Panc1 (cell line): ENCODE measurements around the gene DHX34. TPM values are rescaled to one million over a fixed set of nuclear protein-coding genes. Genes with fewer than 3 reads are reported as not detected.

Source experiments
- ATAC-seq: fragments of 200-7000 bp; cut with Tn5 transposase; 2 replicates; pipeline ENCODE4 v1.9.1; 2020; ENCODE audit warnings: mild to moderate bottlenecking, moderate library complexity
- BruUV-seq: library from RNA; stranded (reverse); fragments of 400-500 nt; replicated peaks from 2 replicates; lab custom pipeline; 2021; lab: Mats Ljungman, UMichigan
- CTCF ChIA-PET: fragments of 300-600 bp; sonication (Branson Sonifier 250); formaldehyde crosslinking; loops from one replicate; lab custom pipeline; 2022; ENCODE audit warnings: antibody characterized with exemption; lab: Charles Lee
- POLR2A ChIA-PET: fragments of 300-600 bp; sonication (Branson Sonifier 250); formaldehyde crosslinking; loops from one replicate; lab custom pipeline; 2022; ENCODE audit warnings: antibody characterized with exemption; lab: Charles Lee
- DNase-seq: peaks from one replicate; pipeline ENCODE4 v3.0.0-alpha.2; 2010; ENCODE audit warnings: low read depth, low spot score
- H3K27ac ChIP-seq: 2 replicates; pipeline ENCODE4 v1.5.1; 2011; ENCODE audit warnings: mild to moderate bottlenecking, low read length, inconsistent platforms
- H3K27me3 ChIP-seq: fragments of 200-500 bp; sonication (Bioruptor generic); 2 replicates; pipeline ENCODE4 v1.6.0; 2014; ENCODE audit warnings: low read length, inconsistent platforms; ENCODE audit not compliant: control insufficient read depth, insufficient read depth
- H3K36me3 ChIP-seq: fragments of 200-500 bp; sonication (Bioruptor generic); 2 replicates; pipeline ENCODE4 v1.5.1; 2014; ENCODE audit warnings: inconsistent platforms, mild to moderate bottlenecking, low read length, moderate library complexity; ENCODE audit not compliant: control insufficient read depth, insufficient read depth
- H3K4me1 ChIP-seq: 2 replicates; pipeline ENCODE4 v1.5.1; 2011; ENCODE audit warnings: inconsistent platforms, mild to moderate bottlenecking, low read length, moderate library complexity; ENCODE audit not compliant: control insufficient read depth, insufficient read depth
- H3K4me3 ChIP-seq, 2 experiments: 2 replicates each; pipeline ENCODE4 v1.5.1; 2011 to 2012; ENCODE audit warnings: low read depth in 2 of 2, low read length in 2 of 2, mild to moderate bottlenecking in 2 of 2, inconsistent platforms in 1 of 2, moderate library complexity in 1 of 2
- H3K9me3 ChIP-seq: fragments of 200-500 bp; sonication (Bioruptor generic); 2 replicates; pipeline ENCODE4 v1.5.1; 2014; ENCODE audit warnings: low read depth, mild to moderate bottlenecking, inconsistent platforms, low read length, moderate library complexity; ENCODE audit not compliant: control insufficient read depth, insufficient read depth
- POLR2AphosphoS5 ChIP-seq: IDR thresholded peaks from 2 replicates; pipeline ENCODE4 v1.6.1; 2012; ENCODE audit warnings: mild to moderate bottlenecking, low read depth, low read length, moderate library complexity
- REST ChIP-seq, 2 experiments: IDR thresholded peaks; 2 replicates each; pipeline ENCODE4 v1.6.1; 2011 to 2012; ENCODE audit warnings: low read depth in 2 of 2, control low read depth in 1 of 2, low read length in 1 of 2, mild to moderate bottlenecking in 1 of 2, moderate library complexity in 1 of 2; ENCODE audit not compliant: insufficient read depth in 1 of 2
- SIN3A ChIP-seq: IDR thresholded peaks from 2 replicates; pipeline ENCODE4 v1.6.1; 2012; ENCODE audit warnings: low read depth, mild to moderate bottlenecking, low read length, moderate library complexity, borderline replicate concordance; ENCODE audit not compliant: insufficient read depth
- TCF7L2 ChIP-seq: IDR thresholded peaks from 2 replicates; pipeline ENCODE4 v1.6.1; 2011; ENCODE audit warnings: mild to moderate bottlenecking, low read depth, low read length, inconsistent platforms
- in situ Hi-C: cut with HindIII; loops from 2 replicates; pipeline ENCODE4 v1.10.0; 2016; ENCODE audit warnings: low sequenced_read_pairs, low pct_unique_long_range_greater_than_20kb
- intact Hi-C: fragments of 100-400 bp; cut with micrococcal nuclease; formaldehyde crosslinking; loops from one replicate; pipeline ENCODE4 v1.10.0; 2022; ENCODE audit not compliant: unreplicated experiment
- total RNA-seq: library from RNA; stranded (reverse); gene quantifications from one replicate; pipeline ENCODE4 v1.2.1, GENCODE V29; 2021; ENCODE audit not compliant: unreplicated experiment
- TF ChIP-seq, protein P1 (sequence below): fragments of 450-650 bp; IDR thresholded peaks from 2 replicates; pipeline ENCODE4 v1.5.1; 2017; ENCODE audit warnings: mild to moderate bottlenecking

Gene DHX34
- total RNA-seq, 1 experiment from 2014 or later: 29.2 TPM

GRCh38 chr19:47323872-47324271 lies 25.2 kb upstream of the DHX34 start:
- no TSS peak for BruUV-seq
- in situ Hi-C loops: no loop called here

DNA sequence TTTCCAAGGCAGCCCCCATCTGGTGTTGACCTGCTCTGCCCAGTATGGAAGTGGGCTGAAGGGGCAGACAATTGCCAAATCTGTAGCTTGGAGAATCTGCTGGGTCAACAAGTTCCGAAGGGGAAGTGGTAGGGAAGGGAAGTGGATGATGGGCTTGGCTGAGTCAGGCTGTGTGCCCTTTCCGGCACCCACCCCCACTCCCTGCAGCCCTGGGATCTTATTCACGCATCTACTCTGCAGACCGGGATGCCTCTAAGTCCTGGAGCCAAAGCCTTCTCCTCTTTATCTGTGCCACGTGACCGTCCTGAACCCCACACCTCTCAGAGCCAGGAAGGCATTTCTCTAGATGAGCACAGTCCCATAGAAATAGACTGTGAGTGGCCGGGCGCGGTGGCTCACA lies 24.6 kb upstream of the DHX34 start:
- H3K27me3 ChIP-seq: no peaks in the 10 kb centered on the region
- no peaks in the 10 kb centered on the region for H3K36me3 ChIP-seq
- POLR2A ChIA-PET: no interaction called here
- TF ChIP-seq SIN3A (no peak), TCF7L2 (no peak), POLR2AphosphoS5 (no peak), REST (IDR thresholded peaks at IDR 0.05; ENCODE audit: insufficient read depth in 1 of 2, low read depth in 2 of 2, low read length in 1 of 2) (no peak)
- TF ChIP-seq, protein P1, sequence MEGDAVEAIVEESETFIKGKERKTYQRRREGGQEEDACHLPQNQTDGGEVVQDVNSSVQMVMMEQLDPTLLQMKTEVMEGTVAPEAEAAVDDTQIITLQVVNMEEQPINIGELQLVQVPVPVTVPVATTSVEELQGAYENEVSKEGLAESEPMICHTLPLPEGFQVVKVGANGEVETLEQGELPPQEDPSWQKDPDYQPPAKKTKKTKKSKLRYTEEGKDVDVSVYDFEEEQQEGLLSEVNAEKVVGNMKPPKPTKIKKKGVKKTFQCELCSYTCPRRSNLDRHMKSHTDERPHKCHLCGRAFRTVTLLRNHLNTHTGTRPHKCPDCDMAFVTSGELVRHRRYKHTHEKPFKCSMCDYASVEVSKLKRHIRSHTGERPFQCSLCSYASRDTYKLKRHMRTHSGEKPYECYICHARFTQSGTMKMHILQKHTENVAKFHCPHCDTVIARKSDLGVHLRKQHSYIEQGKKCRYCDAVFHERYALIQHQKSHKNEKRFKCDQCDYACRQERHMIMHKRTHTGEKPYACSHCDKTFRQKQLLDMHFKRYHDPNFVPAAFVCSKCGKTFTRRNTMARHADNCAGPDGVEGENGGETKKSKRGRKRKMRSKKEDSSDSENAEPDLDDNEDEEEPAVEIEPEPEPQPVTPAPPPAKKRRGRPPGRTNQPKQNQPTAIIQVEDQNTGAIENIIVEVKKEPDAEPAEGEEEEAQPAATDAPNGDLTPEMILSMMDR: no peak
- H3K4me3 ChIP-seq: no peak overlapping the region
- no peaks in the 10 kb centered on the region for H3K4me1 ChIP-seq
- BruUV-seq: no TSS peak
- no peaks in the 10 kb centered on the region for H3K9me3 ChIP-seq
- no peak overlapping the region for H3K27ac ChIP-seq
- ATAC-seq: no peak
- intact Hi-C loops (no loop called here), in situ Hi-C loops (no loop called here)
- CTCF ChIA-PET: no interaction called here
- DNase-seq: no peak

More at GRCh38 chr19:47323872-47324271, 25.2 kb upstream of the DHX34 start:
- POLR2A ChIA-PET: no interaction called here
- no peak for TF ChIP-seq TCF7L2
- TF ChIP-seq REST (IDR thresholded peaks at IDR 0.05; ENCODE audit: insufficient read depth in 1 of 2, low read depth in 2 of 2, low read length in 1 of 2): no peak
- no peak for TF ChIP-seq SIN3A
- TF ChIP-seq POLR2AphosphoS5: no peak
- TF ChIP-seq, protein P1: no peak
- no peaks in the 10 kb centered on the region for H3K36me3 ChIP-seq
- CTCF ChIA-PET: no interaction called here
- no peak for DNase-seq
- ATAC-seq: no peak
- H3K4me1 ChIP-seq: no peaks in the 10 kb centered on the region
- H3K27me3 ChIP-seq: no peaks in the 10 kb centered on the region
- no peak overlapping the region for H3K4me3 ChIP-seq
- intact Hi-C loops: no loop called here
- H3K9me3 ChIP-seq: no peaks in the 10 kb centered on the region
- H3K27ac ChIP-seq: no peak overlapping the region
